Measurements from ENCODE around the gene TTC7B.

DNA sequence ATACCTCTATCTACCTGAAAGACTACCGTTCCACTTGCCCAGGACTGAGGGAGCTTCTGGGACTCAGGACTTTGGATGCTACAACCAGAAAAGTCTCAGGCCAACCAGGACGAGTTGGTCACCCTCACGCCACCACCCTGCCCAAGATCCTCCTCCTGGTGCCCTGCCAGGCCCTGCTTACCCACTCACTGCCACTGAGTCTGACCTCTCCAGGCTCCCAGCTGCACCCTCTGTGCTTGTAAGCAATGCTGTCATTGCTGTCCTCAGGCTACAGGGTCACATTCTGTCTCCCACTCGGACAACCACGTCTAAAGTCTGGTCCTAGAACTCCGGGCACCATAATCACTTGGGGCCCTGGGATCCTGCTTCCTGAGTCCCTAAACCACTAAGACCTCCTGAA, 9.2 kb downstream of the TTC7B start:
- TF ChIP-seq EZH2 (IDR thresholded peaks at IDR 0.05; ENCODE audit: borderline replicate concordance, low read depth, low read length, severe bottlenecking): no peak
- TF ChIP-seq, protein P1, sequence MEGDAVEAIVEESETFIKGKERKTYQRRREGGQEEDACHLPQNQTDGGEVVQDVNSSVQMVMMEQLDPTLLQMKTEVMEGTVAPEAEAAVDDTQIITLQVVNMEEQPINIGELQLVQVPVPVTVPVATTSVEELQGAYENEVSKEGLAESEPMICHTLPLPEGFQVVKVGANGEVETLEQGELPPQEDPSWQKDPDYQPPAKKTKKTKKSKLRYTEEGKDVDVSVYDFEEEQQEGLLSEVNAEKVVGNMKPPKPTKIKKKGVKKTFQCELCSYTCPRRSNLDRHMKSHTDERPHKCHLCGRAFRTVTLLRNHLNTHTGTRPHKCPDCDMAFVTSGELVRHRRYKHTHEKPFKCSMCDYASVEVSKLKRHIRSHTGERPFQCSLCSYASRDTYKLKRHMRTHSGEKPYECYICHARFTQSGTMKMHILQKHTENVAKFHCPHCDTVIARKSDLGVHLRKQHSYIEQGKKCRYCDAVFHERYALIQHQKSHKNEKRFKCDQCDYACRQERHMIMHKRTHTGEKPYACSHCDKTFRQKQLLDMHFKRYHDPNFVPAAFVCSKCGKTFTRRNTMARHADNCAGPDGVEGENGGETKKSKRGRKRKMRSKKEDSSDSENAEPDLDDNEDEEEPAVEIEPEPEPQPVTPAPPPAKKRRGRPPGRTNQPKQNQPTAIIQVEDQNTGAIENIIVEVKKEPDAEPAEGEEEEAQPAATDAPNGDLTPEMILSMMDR (IDR thresholded peaks at IDR 0.05; ENCODE audit: borderline replicate concordance, extremely low read depth, low read length, poor library complexity, severe bottlenecking): no peak
